ENCODE data around the gene LMNB1. TPM values are rescaled to one million over a fixed set of nuclear protein-coding genes. Genes with fewer than 3 reads are reported as not detected.

The LMNB1 gene
- total and polyA plus RNA-seq, 2 of the 13 experiments (the other 11 are each of a cell fraction or from before 2014, with no cell fraction given): 12.5 to 159 TPM

- ATAC-seq: no peak
- no peak overlapping the region for H3K4me2 ChIP-seq (ENCODE audit: low read depth, low read length)
- no peaks in the 10 kb centered on the region for H3K9me3 ChIP-seq (ENCODE audit: low read length)
- TF ChIP-seq ZNF597 (CRISPR knock-in tag; IDR thresholded peaks at IDR 0.05) (no peak), ESRRA (CRISPR knock-in tag; IDR thresholded peaks at IDR 0.05; ENCODE audit: low read depth) (no peak), ZNF841 (CRISPR knock-in tag; IDR thresholded peaks at IDR 0.05; ENCODE audit: borderline replicate concordance) (no peak), ZFP37 (CRISPR knock-in tag; IDR thresholded peaks at IDR 0.05; ENCODE audit: borderline replicate concordance) (no peak), ZUFSP (CRISPR knock-in tag; IDR thresholded peaks at IDR 0.05; ENCODE audit: borderline replicate concordance) (no peak), ZNF383 (CRISPR knock-in tag; IDR thresholded peaks at IDR 0.05; ENCODE audit: borderline replicate concordance) (no peak)
- no peak for FAIRE-seq
- in situ Hi-C loops (cut with HindIII; ENCODE audit: extremely low pct_ligation_motif_present, low pct_unique_long_range_greater_than_20kb) (no loop called here), intact Hi-C loops (cut with micrococcal nuclease; ENCODE audit: unreplicated experiment) (no loop called here)
- H3K27ac ChIP-seq (ENCODE audit: extremely low read length, insufficient read depth, low read length): no peak overlapping the region
- no peaks in the 10 kb centered on the region for H3K27me3 ChIP-seq (ENCODE audit: control insufficient read depth in 1 of 2, insufficient read depth in 2 of 2, low read length in 2 of 2)
- 91% methylated on average over 11 of the region's 11 CpGs for WGBS (ENCODE audit: low lambda C conversion rate)
- no peaks in the 10 kb centered on the region for H3K4me1 ChIP-seq (ENCODE audit: insufficient read depth, low read length)
- no peak overlapping the region for H3K4me3 ChIP-seq (replicated peaks in 1 of 3; ENCODE audit: insufficient read depth in 1 of 3, low read depth in 2 of 3, low read length in 3 of 3)
- DNase-seq (ENCODE audit: low spot score): no peak
- no TSS peak for BruUV-seq (replicated peaks)
- peaks cover 0 to 4% of the 10 kb centered on the region in 2 experiments; a peak in 1 of 5 replicates for H3K36me3 ChIP-seq (replicated peaks in 1 of 2; ENCODE audit: control insufficient read depth in 1 of 2, insufficient read depth in 2 of 2, low read length in 2 of 2)
- ChIA-PET CTCF (ENCODE audit: low intra/inter-chr PET ratio, low total read pairs) (no interaction called here), POLR2A (no interaction called here)
- H3K9ac ChIP-seq (ENCODE audit: insufficient read depth, low read depth, low read length): no peak overlapping the region
- no peak overlapping the region for H2AFZ ChIP-seq (ENCODE audit: low read length)
- no peaks in the 10 kb centered on the region for H4K20me1 ChIP-seq (ENCODE audit: insufficient read depth, low read length)
- H3K79me2 ChIP-seq (ENCODE audit: insufficient read depth, low read length): no peaks in the 10 kb centered on the region
These were observed 95.8 kb downstream of the LMNB1 start for GRCh38 chr5:126872561-126873354.
